Stomach (tissue), 4 donors: Measurements from ENCODE around the gene GTF2H1.

ENCODE experiments used
- CTCF ChIP-seq, 7 experiments: fragments of 450-650 bp in 4 of 7; fragments of 200-600 bp in 3 of 7; sonication (generic) in 3 of 7; IDR thresholded peaks; one replicate each; pipeline ENCODE4 v1.5.1; 2016 to 2019; ENCODE audit warnings: antibody characterized with exemption in 7 of 7, control low read depth in 2 of 7, mild to moderate bottlenecking in 1 of 7
- EP300 ChIP-seq: sonication (generic); formaldehyde crosslinking; IDR thresholded peaks from one replicate; pipeline ENCODE4 v1.6.1; 2017; ENCODE audit warnings: antibody characterized with exemption
- POLR2A ChIP-seq, 4 donors: fragments of 450-650 bp; IDR thresholded peaks; one replicate each; pipeline ENCODE4 v1.6.1; 2016; ENCODE audit warnings: antibody characterized with exemption in 4 of 4, control low read depth in 2 of 4, mild to moderate bottlenecking in 1 of 4, moderate library complexity in 1 of 4

DNA sequence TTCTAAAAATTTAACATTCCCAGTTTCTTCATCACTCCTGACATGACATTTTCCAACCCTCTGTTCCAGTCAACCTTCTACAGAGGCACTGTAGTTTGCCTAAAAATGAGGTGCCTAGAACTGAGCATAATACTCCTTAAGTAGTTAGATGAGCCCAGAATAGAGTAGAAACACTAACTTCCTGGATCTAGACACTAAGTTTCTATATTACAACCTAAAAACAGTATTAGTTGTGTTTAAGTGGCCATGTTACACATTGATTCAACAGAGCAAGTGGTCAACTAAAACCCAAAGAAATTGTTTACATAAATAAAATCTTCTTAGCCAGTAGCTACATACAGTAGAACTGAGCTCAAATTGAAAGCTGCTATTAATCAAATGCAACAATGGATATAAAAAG is 1.8 kb upstream of the GTF2H1 start:
- TF ChIP-seq CTCF (IDR thresholded peaks at IDR 0.05) (no peak), EP300 (no peak), POLR2A (IDR thresholded peaks at IDR 0.05) (no peak)
